GM21367 (cell line): ENCODE data around the gene KLRC3.
"Not testable (repeated sequence)": the region's sequence is repeated elsewhere in the genome, so short reads cannot be mapped to it uniquely, and the experiment has no call there.

ENCODE experiments used
- ATAC-seq: cut with Tn5 transposase; IDR thresholded peaks from one replicate; pipeline ENCODE4 v1.9.1; 2021; ENCODE audit not compliant: unreplicated experiment

The KLRC3 gene

GRCh38 chr12:10420334-10420733 lies at the start of gene KLRC3:
Gene KLRC3 (minus strand): TSS chr12:10420595. CDS start chr12:10420550, 45 bp downstream.
- ATAC-seq, result not testable (repeated sequence)

- no peak for ATAC-seq
These were observed 49.3 kb upstream of the KLRC3 start for GRCh38 chr12:10469701-10470100.

GRCh38 chr12:10466311-10466710 lies 45.9 kb upstream of the KLRC3 start:
- no peak for ATAC-seq

GRCh38 chr12:10457760-10458159 lies 37.4 kb upstream of the KLRC3 start:
- ATAC-seq, result no peak

- no peak for ATAC-seq
These were observed 36.5 kb upstream of the KLRC3 start for GRCh38 chr12:10456856-10457255.

- ATAC-seq, result no peak
These were observed 35.4 kb upstream of the KLRC3 start for GRCh38 chr12:10455766-10456165.

GRCh38 chr12:10454531-10454930 lies 34.1 kb upstream of the KLRC3 start:
- ATAC-seq, result no peak

GRCh38 chr12:10453156-10453555 lies 32.8 kb upstream of the KLRC3 start, which contains the start of gene KLRC1:
Gene KLRC1 (minus strand): TSS chr12:10453377. CDS start chr12:10451156, 2,221 bp downstream.
- ATAC-seq, result no peak

- no peak for ATAC-seq
These were observed 27.8 kb upstream of the KLRC3 start for GRCh38 chr12:10448236-10448635.

GRCh38 chr12:10446052-10446451 lies 25.7 kb upstream of the KLRC3 start:
- not testable (repeated sequence) for ATAC-seq

- not testable (repeated sequence) for ATAC-seq
These were observed 20.7 kb upstream of the KLRC3 start for GRCh38 chr12:10441144-10441543.

GRCh38 chr12:10439608-10440274 lies 19.3 kb upstream of the KLRC3 start:
- ATAC-seq, result not testable (repeated sequence)

- not testable (repeated sequence) for ATAC-seq
These were observed 17.2 kb upstream of the KLRC3 start for GRCh38 chr12:10437601-10438000.

- not testable (repeated sequence) for ATAC-seq
These were observed 15.4 kb upstream of the KLRC3 start, which contains the start of gene KLRC2 for GRCh38 chr12:10435816-10436215. Gene KLRC2 (minus strand): TSS chr12:10436010. CDS start chr12:10435986, 24 bp downstream.

- not testable (repeated sequence) for ATAC-seq
These were observed 10.2 kb upstream of the KLRC3 start for GRCh38 chr12:10430623-10431022.

- not testable (repeated sequence) for ATAC-seq
These were observed 5.5 kb upstream of the KLRC3 start for GRCh38 chr12:10425938-10426337.

- not testable (repeated sequence) for ATAC-seq
These were observed 4.0 kb upstream of the KLRC3 start for GRCh38 chr12:10424260-10424899.

GRCh38 chr12:10422159-10422558 lies 1.8 kb upstream of the KLRC3 start:
- not testable (repeated sequence) for ATAC-seq

GRCh38 chr12:10409392-10409791 lies 11.0 kb downstream of the KLRC3 start, which contains the start of gene KLRC4:
Gene KLRC4 (minus strand): TSS chr12:10409757. CDS start chr12:10409575, 182 bp downstream.
- no peak for ATAC-seq

- no peak for ATAC-seq
These were observed 11.6 kb downstream of the KLRC3 start for GRCh38 chr12:10408842-10409241.

GRCh38 chr12:10406725-10407124 lies 13.7 kb downstream of the KLRC3 start:
- ATAC-seq, result no peak

GRCh38 chr12:10405294-10405693 lies 15.1 kb downstream of the KLRC3 start:
- ATAC-seq, result no peak
